ENCODE results near the gene IP6K1.

Gene IP6K1

DNA sequence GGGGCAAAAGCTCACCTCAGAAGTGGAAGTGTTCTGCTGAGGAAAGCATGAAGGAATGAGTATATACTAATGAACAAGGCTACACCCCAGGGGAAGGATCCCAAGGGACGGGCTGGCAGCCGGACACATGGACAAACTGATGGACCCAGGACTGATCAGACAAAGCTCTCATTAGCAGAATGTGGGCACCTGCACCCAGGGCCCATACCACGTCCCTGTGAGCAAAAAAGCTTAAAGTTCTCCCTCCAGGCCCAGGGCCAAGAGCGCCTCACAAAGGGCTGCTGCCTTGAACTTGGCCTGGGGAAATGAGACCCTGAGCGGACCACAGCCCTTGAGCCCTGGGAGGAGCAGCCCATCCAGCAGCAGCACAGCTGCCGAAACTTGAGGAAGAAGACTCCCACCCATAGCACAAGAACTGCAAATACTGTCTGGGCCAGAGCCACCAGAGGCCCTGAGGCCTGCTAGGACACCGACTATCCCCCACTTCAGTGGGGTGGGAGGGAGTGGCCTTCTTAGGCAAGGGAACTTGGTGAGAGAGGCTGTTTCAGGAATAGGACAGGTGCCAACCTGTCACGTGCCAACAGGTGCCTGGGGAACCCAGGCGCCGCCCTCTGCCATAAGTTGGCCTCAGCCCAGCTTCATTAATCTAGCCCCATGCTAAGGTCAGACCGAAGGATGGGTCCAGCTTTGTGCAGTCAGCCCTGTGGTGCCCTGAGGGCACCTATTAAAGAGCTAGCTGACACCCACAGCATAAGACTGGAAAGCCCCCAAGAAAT is 60.2 kb downstream of the IP6K1 start:
- in situ Hi-C loops (cut with MboI; ENCODE audit: low sequenced_read_pairs) = no loop called here

DNA sequence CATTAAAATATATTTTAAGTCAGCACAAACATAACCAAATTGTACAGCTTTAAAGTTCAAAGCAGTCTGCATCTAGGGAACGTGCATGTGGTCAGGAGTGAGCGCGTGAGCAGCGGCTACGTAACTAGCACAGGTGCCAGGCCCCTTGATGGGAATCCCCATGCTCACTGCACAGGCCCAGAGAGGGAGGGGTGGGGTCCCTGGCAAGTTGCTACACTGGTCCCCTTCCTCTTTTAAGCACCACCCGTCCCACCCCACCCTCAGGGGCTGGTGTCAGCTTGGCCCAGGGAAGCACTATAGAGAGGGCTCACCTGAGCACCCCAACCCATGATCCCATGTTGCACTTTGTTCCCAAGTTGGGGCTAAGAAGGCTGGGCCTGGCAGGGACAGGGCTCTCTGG is 61.8 kb downstream of the IP6K1 start:
- in situ Hi-C loops (cut with MboI; ENCODE audit: low sequenced_read_pairs) = no loop called here

DNA sequence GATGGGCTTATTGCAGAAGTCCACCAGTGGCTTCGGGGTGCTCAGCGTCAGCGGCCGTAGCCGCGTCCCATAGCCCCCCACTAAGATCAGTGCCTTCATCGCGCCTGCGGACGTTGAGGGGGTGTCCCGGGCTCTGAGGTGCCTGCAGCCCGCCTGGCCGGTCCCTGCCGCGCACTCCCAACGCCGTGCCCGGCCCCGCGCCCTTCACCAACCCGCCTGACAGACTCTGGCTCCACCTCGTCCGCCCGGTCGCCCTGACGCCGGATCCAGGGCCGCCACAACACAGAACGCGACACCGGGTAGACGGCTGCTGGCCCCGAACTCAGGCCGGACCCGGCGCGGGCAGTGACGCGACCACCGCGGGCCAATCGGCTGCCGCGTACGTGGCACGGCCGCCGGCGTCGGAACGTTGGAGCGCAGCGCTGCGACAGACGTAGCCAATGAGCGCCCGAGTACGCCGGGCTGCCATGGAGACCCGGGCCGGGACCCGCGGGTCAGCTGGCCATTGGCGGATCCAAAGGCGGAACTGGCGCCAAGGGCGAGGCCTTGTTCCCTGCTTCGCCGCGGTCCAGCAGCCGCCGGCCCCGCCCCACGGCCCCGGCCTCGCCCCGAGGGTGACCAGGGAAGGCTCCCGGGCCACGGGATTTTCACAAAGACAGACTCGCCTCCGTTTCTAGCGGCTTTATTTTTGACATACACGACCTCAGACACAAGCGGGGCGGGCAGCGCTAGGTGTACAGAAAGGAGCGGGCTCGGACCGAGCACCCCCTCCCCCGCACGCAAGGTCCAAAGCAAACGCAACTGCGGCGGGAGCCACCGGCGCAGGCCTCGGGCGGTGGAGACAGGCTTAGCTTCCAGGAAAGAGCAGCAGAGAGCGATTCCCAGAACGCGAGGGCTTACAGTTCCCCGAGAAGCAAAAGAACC is 62.5 kb downstream of the IP6K1 start, which contains the start of gene GMPPB:
TSS of gene GMPPB (minus strand) at position 324 of the 924 bp plus-strand sequence. CDS start at position 99, 225 bp downstream.
- in situ Hi-C loops (cut with MboI; ENCODE audit: low sequenced_read_pairs) = no loop called here

- in situ Hi-C loops (cut with MboI; ENCODE audit: low sequenced_read_pairs) = no loop called here
Measured at GRCh38 chr3:49723296-49723627, 63.1 kb downstream of the IP6K1 start.

GRCh38 chr3:49722896-49723295 is 63.4 kb downstream of the IP6K1 start:
- in situ Hi-C loops (cut with MboI; ENCODE audit: low sequenced_read_pairs) = no loop called here

DNA sequence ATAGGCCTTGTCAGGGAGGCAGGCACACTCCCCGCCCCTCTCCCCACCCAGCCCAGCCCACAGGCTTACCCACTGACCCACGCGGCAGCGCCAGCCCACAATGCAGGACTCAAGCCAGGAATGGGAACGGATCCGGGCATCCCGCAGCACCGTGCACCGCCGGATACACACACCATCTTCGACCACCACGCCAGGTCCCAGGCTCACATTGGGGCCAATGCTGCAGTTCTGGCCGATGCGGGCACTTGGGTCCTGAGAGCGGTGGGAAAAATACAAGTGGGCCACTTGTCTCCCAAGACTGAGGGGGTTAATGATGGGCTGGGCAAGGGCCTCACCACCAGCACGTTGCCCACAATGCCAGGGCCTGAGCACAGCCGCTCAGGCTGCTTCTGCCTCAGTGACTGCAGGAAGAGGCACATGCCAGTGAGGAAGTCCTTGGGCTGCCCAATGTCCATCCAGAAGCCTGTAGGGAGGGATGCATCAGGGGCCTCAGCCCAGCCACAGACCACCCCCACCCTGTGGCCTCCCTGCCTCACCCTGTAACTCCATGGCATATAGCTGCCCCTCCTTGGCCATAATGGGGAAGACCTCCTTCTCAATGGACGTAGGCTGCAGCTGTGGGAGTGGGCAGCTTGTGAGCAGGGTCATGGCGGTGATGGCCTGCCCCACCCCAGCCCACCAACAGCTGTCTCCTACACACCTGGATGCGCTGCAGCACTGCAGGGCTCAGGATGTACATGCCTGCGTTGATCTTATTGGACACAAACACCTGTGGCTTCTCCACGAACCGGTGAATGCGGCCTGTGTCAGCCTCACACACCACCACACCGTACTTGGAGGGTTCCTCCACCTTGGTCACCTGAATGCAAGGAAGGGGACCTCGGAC is 64.2 kb downstream of the IP6K1 start:
- in situ Hi-C loops (cut with MboI; ENCODE audit: low sequenced_read_pairs) = no loop called here

GRCh38 chr3:49721596-49721895 is 64.8 kb downstream of the IP6K1 start:
- in situ Hi-C loops (cut with MboI; ENCODE audit: low sequenced_read_pairs) = no loop called here

DNA sequence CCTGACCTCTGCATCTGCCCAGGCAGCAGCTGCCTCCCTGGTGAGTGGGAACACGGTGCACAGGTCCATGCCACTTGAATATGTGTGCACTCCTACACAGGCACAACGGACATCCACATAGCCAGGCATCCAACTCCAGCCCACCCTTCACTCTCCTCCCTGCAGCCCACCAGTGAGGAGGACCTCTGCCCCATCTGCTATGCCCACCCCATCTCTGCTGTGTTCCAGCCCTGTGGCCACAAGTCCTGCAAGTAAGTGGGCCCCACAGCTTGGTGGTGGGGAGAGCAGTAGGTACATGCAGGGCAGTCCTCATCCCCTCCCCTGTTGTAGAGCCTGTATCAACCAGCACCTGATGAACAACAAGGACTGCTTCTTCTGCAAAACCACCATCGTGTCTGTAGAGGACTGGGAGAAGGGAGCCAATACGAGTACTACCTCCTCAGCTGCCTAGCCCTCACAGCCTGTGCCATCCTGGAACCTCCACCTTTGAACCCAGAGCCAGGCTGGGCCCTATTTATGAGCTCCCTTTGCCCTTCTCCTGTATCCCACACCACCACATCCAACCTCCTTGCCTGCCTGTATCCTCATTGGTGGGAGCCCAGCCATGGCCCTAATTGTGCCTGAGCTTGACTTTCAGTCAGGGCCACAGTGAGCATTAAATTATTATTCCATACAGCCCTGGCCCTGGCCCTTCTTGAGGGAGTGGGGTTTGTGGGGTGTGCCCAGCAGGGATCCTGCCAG is 65.3 kb downstream of the IP6K1 start:
- in situ Hi-C loops (cut with MboI; ENCODE audit: low sequenced_read_pairs) = no loop called here

DNA sequence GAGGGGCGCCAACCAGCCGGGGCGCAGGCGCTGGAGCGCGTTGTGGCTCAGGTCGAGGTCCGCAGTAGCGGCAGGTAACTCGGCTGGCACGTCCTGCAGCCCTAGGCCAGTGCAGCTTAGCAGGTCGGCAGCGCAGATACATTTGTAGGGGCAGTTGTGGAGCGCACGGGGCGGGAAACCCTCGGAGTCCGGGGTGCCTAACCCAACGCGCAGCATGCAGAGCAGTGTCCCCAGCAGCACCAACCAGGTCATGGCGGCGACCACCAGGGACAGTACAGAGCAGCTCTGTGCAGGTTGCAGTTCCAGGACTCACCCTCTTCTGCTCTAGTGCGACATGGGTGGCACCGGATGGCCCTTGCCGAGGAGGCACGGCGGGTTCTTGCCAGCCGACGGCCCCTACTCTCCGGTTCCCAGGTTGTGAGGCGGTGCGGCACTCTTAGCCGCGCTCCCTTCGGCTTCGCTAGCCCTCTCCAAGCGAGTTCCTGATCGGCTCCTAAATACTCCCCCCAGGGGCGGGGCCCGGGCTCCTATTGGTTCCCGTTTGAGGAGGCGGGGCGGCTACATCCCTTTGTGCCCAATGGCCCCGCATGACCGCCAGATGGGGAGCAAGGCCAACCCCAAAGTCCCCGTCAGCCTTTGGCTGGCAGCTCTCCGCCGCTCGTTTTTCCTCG is 67.0 kb downstream of the IP6K1 start, which contains the start of gene AMIGO3:
TSS of gene AMIGO3 (minus strand) at position 471 of the 671 bp plus-strand sequence. CDS start at position 252, 219 bp downstream.
- in situ Hi-C loops (cut with MboI; ENCODE audit: low sequenced_read_pairs) = no loop called here

DNA sequence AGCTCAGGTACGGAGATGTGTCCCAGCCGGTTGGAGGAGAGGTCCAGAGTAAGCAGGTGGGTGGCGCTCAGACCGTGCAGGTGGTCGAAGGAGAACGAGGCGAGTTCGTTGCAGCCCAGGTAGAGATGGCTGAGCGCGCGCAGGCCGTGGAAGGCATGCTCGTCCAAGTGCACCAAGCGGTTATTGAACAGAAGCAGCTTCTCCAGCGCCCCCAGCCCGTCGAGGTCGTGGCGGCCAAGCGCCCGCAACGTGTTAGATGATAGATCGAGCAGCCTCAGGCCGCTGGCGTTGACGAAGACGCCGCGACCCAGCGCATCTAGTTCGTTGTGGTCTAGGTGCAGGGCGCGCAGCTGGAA is 67.5 kb downstream of the IP6K1 start:
- in situ Hi-C loops (cut with MboI; ENCODE audit: low sequenced_read_pairs) = no loop called here

DNA sequence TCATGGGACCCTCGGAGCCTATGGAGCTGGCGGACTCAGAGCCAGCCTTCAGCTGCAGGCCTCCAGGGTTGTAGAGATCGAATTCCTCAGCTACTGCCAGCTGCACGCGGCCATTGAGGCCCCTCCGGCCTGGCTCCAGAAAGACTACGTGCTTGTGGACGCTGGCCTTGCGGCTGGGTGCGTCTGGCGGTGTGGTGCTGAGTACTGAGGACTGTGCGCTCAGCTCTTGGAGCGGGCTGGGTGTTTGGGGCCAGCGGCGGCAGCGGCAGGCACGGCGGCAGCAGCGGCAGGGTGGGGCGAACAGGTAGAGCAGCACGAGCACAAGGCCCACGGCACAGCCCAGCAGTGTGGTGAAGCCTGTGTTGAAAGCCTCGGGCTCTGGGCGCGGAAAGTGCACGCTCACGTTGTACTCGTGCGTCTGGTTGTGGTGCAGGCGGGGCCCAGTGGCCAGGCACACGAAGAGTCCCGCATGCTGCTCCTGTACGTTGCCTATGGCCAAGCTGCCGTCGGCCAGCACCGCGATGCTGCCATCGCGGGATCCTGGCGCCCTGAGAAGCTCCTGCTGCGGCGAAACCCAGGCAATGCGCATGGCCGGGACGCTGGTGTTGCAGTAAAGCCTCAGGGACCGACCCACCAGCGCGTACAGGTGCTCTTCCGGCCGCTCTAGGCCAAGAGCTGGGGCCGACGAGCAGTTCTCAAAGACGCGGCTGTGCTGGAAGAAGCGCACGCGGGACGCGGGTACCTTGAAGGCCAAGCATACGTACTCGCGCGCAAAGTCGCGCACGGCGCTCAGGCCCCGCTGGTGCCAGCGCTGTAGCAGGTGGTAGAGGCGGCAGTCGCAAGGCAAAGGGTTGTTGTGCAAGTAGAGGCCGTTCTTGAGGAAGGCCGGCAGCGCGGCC is 68.1 kb downstream of the IP6K1 start:
- in situ Hi-C loops (cut with MboI; ENCODE audit: low sequenced_read_pairs) = no loop called here

- in situ Hi-C loops (cut with MboI; ENCODE audit: low sequenced_read_pairs) = no loop called here
Measured at GRCh38 chr3:49717211-49717958, 69.0 kb downstream of the IP6K1 start.

DNA sequence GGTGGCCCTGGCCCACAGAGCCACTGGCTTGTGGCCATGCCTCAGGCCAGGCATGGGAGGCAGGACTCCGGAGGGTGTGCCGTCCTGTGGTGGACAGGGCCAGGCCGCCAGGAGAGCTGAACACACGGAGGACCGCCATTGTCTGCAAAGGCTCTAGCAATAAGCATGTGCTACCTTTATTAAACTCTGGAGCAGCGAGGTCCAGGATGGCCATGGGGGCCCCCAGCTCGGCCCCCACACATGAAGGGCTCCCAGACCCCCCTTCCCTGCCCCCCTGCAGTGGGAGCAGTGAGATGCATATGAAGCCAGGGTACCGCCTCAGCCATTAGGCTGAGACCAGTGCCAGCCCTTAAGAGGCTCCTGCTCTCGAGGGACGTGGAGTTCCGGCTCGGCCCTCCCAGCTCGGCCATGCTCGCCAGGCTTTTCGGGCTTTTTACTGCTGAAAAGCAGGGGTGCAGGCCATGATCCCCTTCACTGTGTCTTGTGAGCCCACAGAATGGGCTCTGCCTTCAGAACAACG is 69.6 kb downstream of the IP6K1 start:
- in situ Hi-C loops (cut with MboI; ENCODE audit: low sequenced_read_pairs) = no loop called here

DNA sequence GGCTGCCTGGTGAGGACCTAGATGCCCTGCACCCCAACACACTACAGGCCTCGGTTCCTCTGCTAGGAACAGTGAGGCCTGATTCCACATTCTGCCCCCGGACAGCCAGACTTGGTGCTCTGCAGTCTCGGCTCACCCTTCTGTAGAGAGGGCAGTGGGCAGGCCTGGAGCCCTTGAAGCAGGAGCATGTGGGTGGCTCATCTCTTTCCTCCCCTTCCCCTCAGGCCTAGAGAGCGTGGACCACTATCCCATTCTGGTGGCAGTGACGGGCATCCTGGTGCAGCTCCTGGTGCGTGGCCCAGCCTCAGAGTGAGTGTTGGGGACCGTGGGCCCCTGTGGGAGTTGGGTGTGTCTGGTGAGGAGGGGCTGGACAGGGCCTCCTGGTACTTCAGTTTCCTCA is 70.2 kb downstream of the IP6K1 start:
- in situ Hi-C loops (cut with MboI; ENCODE audit: low sequenced_read_pairs) = no loop called here

GRCh38 chr3:49715611-49716121 is 70.7 kb downstream of the IP6K1 start:
- in situ Hi-C loops (cut with MboI; ENCODE audit: low sequenced_read_pairs) = no loop called here

DNA sequence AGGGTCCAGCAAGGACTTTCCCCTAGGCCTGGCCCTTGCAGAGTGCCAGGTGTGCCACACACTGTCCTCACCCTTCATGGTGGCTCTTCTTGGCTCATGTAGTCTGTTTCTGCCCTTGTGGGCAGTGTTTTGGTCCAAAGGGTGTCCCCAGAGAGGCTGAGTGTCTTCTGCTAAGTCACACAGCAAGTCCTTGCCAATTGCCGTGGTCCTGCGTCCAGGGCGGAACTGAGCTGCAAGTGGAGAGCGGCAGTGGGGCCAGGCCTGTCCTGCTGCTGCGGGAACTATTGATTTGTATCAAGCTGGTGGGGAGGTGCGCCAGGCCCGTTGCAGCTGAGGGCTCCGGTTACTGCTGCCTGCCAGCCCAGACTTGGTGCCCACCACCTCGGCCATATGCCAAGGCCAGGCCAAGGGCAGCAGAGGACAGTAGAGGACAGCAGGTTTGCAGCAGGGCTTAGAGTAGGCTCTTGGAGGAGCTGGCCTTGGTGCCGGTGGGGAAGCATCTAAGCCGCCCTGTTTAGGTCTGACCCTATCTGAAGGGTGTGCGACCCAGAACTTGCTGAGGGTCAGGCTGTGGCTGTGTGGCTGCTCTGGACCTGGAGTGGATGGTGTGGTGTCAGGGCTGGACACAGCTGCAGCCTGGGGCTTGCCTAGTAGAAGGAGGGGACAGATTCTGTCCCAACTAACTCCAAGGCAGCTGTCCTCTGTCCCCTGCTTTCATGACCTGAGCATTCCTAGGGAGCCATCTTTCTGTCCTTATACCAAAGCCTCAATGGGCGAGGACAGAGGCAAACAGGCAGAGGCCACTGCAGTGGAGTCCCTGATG is 71.4 kb downstream of the IP6K1 start:
- in situ Hi-C loops (cut with MboI; ENCODE audit: low sequenced_read_pairs) = no loop called here
